ENCODE measurements around the gene FHOD3.

The FHOD3 gene

GRCh38 chr18:36518839-36519238, 221.3 kb downstream of the FHOD3 start:
- no peak for DNase-seq (ENCODE audit: low read depth, low spot score)

- DNase-seq (ENCODE audit: low read depth, low spot score) = no peak
Measured at GRCh38 chr18:36519358-36519757, 221.8 kb downstream of the FHOD3 start.

- no peak for DNase-seq (ENCODE audit: low read depth, low spot score)
Measured at GRCh38 chr18:36522509-36522908, 225.0 kb downstream of the FHOD3 start.

- no peak for DNase-seq (ENCODE audit: low read depth, low spot score)
Measured at GRCh38 chr18:36525913-36526312, 228.4 kb downstream of the FHOD3 start.

- DNase-seq (ENCODE audit: low read depth, low spot score) = no peak
Measured at GRCh38 chr18:36526611-36527010, 229.1 kb downstream of the FHOD3 start.

- DNase-seq (ENCODE audit: low read depth, low spot score) = no peak
Measured at GRCh38 chr18:36527051-36527450, 229.5 kb downstream of the FHOD3 start.

- DNase-seq (ENCODE audit: low read depth, low spot score) = no peak
Measured at GRCh38 chr18:36527740-36528455, 230.4 kb downstream of the FHOD3 start.

- no peak for DNase-seq (ENCODE audit: low read depth, low spot score)
Measured at GRCh38 chr18:36529747-36530146, 232.2 kb downstream of the FHOD3 start.

- DNase-seq (ENCODE audit: low read depth, low spot score) = no peak
Measured at GRCh38 chr18:36530676-36531405, 233.3 kb downstream of the FHOD3 start.

GRCh38 chr18:36531636-36532035, 234.1 kb downstream of the FHOD3 start:
- DNase-seq (ENCODE audit: low read depth, low spot score) = no peak

- DNase-seq (ENCODE audit: low read depth, low spot score) = no peak
Measured at GRCh38 chr18:36532394-36532793, 234.9 kb downstream of the FHOD3 start.

GRCh38 chr18:36532815-36533214, 235.3 kb downstream of the FHOD3 start:
- no peak for DNase-seq (ENCODE audit: low read depth, low spot score)

- DNase-seq (ENCODE audit: low read depth, low spot score) = no peak
Measured at GRCh38 chr18:36533446-36534153, 236.1 kb downstream of the FHOD3 start.

GRCh38 chr18:36534154-36534688, 236.7 kb downstream of the FHOD3 start:
- DNase-seq (ENCODE audit: low read depth, low spot score) = no peak

- no peak for DNase-seq (ENCODE audit: low read depth, low spot score)
Measured at GRCh38 chr18:36535202-36535935, 237.9 kb downstream of the FHOD3 start.

GRCh38 chr18:36536426-36536825, 238.9 kb downstream of the FHOD3 start:
- DNase-seq (ENCODE audit: low read depth, low spot score) = no peak

GRCh38 chr18:36537289-36537688, 239.8 kb downstream of the FHOD3 start:
- no peak for DNase-seq (ENCODE audit: low read depth, low spot score)

GRCh38 chr18:36539674-36540231, 242.2 kb downstream of the FHOD3 start:
- no peak for DNase-seq (ENCODE audit: low read depth, low spot score)

GRCh38 chr18:36543030-36543429, 245.5 kb downstream of the FHOD3 start:
- no peak for DNase-seq (ENCODE audit: low read depth, low spot score)

GRCh38 chr18:36543991-36544725, 246.6 kb downstream of the FHOD3 start:
- no peak for DNase-seq (ENCODE audit: low read depth, low spot score)
